Suprapubic skin (tissue), 4 donors: ENCODE data around the gene CDC25C. TPM values are rescaled to one million over a fixed set of nuclear protein-coding genes. Genes with fewer than 3 reads are reported as not detected.
"Not testable (repeated sequence)": the region's sequence is repeated elsewhere in the genome, so short reads cannot be mapped to it uniquely, and the experiment has no call there.

Experiments used
- DNase-seq, 2 donors: peaks; one replicate each; pipeline ENCODE4 v3.0.0-alpha.2; 2019; ENCODE audit warnings: low spot score in 2 of 2
- H3K27ac ChIP-seq: fragments of 200-600 bp; sonication (generic); one replicate; pipeline ENCODE4 v1.5.1; 2019
- H3K27me3 ChIP-seq: fragments of 200-600 bp; sonication (generic); one replicate; pipeline ENCODE4 v1.5.1; 2019
- H3K36me3 ChIP-seq: fragments of 200-600 bp; sonication (generic); one replicate; pipeline ENCODE4 v1.5.1; 2019
- H3K4me1 ChIP-seq: fragments of 200-600 bp; sonication (generic); one replicate; pipeline ENCODE4 v1.5.1; 2019
- H3K4me3 ChIP-seq: fragments of 200-600 bp; sonication (generic); one replicate; pipeline ENCODE4 v1.5.1; 2019; ENCODE audit warnings: mild to moderate bottlenecking
- H3K9me3 ChIP-seq: fragments of 200-600 bp; sonication (generic); one replicate; pipeline ENCODE4 v1.5.1; 2019
- CTCF ChIP-seq, 2 donors: fragments of 200-600 bp in 1 of 2; fragments of 450-650 bp in 1 of 2; sonication (generic) in 1 of 2; IDR thresholded peaks; one replicate each; pipeline ENCODE4 v1.5.1; 2016 to 2019; ENCODE audit warnings: antibody characterized with exemption in 2 of 2, mild to moderate bottlenecking in 1 of 2, moderate library complexity in 1 of 2
- EP300 ChIP-seq: sonication (generic); formaldehyde crosslinking; IDR thresholded peaks from one replicate; pipeline ENCODE4 v1.6.1; 2017; ENCODE audit warnings: antibody characterized with exemption
- POLR2A ChIP-seq, 2 donors: fragments of 450-650 bp; IDR thresholded peaks; one replicate each; pipeline ENCODE4 v1.6.1; 2017; ENCODE audit warnings: antibody characterized with exemption in 2 of 2, mild to moderate bottlenecking in 2 of 2, moderate library complexity in 2 of 2
- POLR2AphosphoS5 ChIP-seq, 3 donors: sonication (generic); formaldehyde crosslinking; IDR thresholded peaks; one replicate each; pipeline ENCODE4 v1.6.1; 2017; ENCODE audit warnings: antibody characterized with exemption in 3 of 3
- WGBS: methylation state at CpG from one replicate; pipeline ENCODE4 v1.1.5; 2018; 5-methylcytosine and 5-hydroxymethylcytosine counted together
- total RNA-seq, 4 donors: library from RNA; depleted of rRNA; stranded (reverse); fragments of >200 nt; gene quantifications; one replicate each; pipeline ENCODE4 v1.1.0, GENCODE V29; 2016

Gene CDC25C
- total RNA-seq, 4 donors from 2014 or later = 0.38 to 1.6 (median 1.3) TPM

GRCh38 chr5:138252944-138253343 is 78.7 kb downstream of the CDC25C start:
- Histone ChIP-seq H3K27ac (no peak overlapping the region), H3K9me3 (no peaks in the 10 kb centered on the region), H3K4me3 (no peak overlapping the region), H3K4me1 (no peaks in the 10 kb centered on the region), H3K27me3 (no peaks in the 10 kb centered on the region), H3K36me3 (no peaks in the 10 kb centered on the region)
- TF ChIP-seq EP300 = no peak
- no peak for TF ChIP-seq POLR2AphosphoS5 (IDR thresholded peaks at IDR 0.05)
- TF ChIP-seq POLR2A (IDR thresholded peaks at IDR 0.05) = no peak
- TF ChIP-seq CTCF (IDR thresholded peaks at IDR 0.05) = no peak
- 88% methylated on average over 3 of the region's 3 CpGs for WGBS
- DNase-seq = no peak

- DNase-seq, H3K9me3 ChIP-seq, H3K36me3 ChIP-seq, H3K4me1 ChIP-seq, H3K4me3 ChIP-seq, H3K27me3 ChIP-seq, H3K27ac ChIP-seq: not testable (repeated sequence)
- 92% methylated on average over 2 of the region's 2 CpGs for WGBS
These were observed 83.8 kb downstream of the CDC25C start for GRCh38 chr5:138247800-138248199.

- no peaks in the 10 kb centered on the region for H3K9me3 ChIP-seq
- 90% methylated on average over 4 of the region's 4 CpGs for WGBS
These were observed 84.8 kb downstream of the CDC25C start for GRCh38 chr5:138246822-138247221.

GRCh38 chr5:138246334-138246733 is 85.3 kb downstream of the CDC25C start:
- no peak for DNase-seq
- WGBS = 68% methylated on average over 4 of the region's 4 CpGs

More at GRCh38 chr5:138246822-138247221, 84.8 kb downstream of the CDC25C start:
- H3K27ac ChIP-seq = no peak overlapping the region
- no peak overlapping the region for H3K4me3 ChIP-seq
- TF ChIP-seq POLR2A (IDR thresholded peaks at IDR 0.05) (no peak), EP300 (no peak), POLR2AphosphoS5 (IDR thresholded peaks at IDR 0.05) (no peak), CTCF (IDR thresholded peaks at IDR 0.05) (no peak)
- no peaks in the 10 kb centered on the region for H3K36me3 ChIP-seq
- no peak for DNase-seq
- H3K4me1 ChIP-seq = peaks cover 5% of the 10 kb centered on the region
- peaks cover 4% of the 10 kb centered on the region for H3K27me3 ChIP-seq

GRCh38 chr5:138245717-138246116 is 85.9 kb downstream of the CDC25C start:
- Histone ChIP-seq H3K4me1 (peaks cover 12% of the 10 kb centered on the region), H3K27me3 (peaks cover 10% of the 10 kb centered on the region), H3K4me3 (no peak overlapping the region), H3K27ac (no peak overlapping the region), H3K9me3 (no peaks in the 10 kb centered on the region), H3K36me3 (no peaks in the 10 kb centered on the region)
- no peak for TF ChIP-seq EP300
- no peak for TF ChIP-seq CTCF (IDR thresholded peaks at IDR 0.05)
- TF ChIP-seq POLR2A (IDR thresholded peaks at IDR 0.05) = no peak
- no peak for TF ChIP-seq POLR2AphosphoS5 (IDR thresholded peaks at IDR 0.05)
- 36% methylated on average over 1 of the region's 1 CpG for WGBS
- no peak for DNase-seq

More at GRCh38 chr5:138246334-138246733, 85.3 kb downstream of the CDC25C start:
- Histone ChIP-seq H3K27me3 (peaks cover 8% of the 10 kb centered on the region), H3K27ac (no peak overlapping the region), H3K36me3 (no peaks in the 10 kb centered on the region), H3K4me3 (no peak overlapping the region), H3K4me1 (peaks cover 10% of the 10 kb centered on the region), H3K9me3 (no peaks in the 10 kb centered on the region)
- TF ChIP-seq EP300 (no peak), POLR2AphosphoS5 (IDR thresholded peaks at IDR 0.05) (no peak), POLR2A (IDR thresholded peaks at IDR 0.05) (no peak), CTCF (IDR thresholded peaks at IDR 0.05) (no peak)

GRCh38 chr5:138243794-138244193 is 87.8 kb downstream of the CDC25C start:
- no peak overlapping the region for H3K27ac ChIP-seq
- peaks cover 12% of the 10 kb centered on the region for H3K4me1 ChIP-seq
- no peak for TF ChIP-seq POLR2A (IDR thresholded peaks at IDR 0.05)
- TF ChIP-seq EP300 = no peak
- TF ChIP-seq CTCF (IDR thresholded peaks at IDR 0.05) = no peak
- no peak for TF ChIP-seq POLR2AphosphoS5 (IDR thresholded peaks at IDR 0.05)
- H3K4me3 ChIP-seq = no peak overlapping the region
- DNase-seq = no peak
- H3K36me3 ChIP-seq = no peaks in the 10 kb centered on the region
- H3K9me3 ChIP-seq = no peaks in the 10 kb centered on the region
- 51% methylated on average over 2 of the region's 2 CpGs for WGBS
- H3K27me3 ChIP-seq = peaks cover 24% of the 10 kb centered on the region
